Mesodermal cell (in vitro differentiated cells): Measurements from ENCODE around the gene CYLD.

ENCODE experiments used
- H3K27ac ChIP-seq: 2 replicates; pipeline ENCODE4 v1.7.0; 2013; ENCODE audit warnings: mild to moderate bottlenecking, low read depth, low read length, moderate library complexity; ENCODE audit not compliant: severe bottlenecking
- H3K36me3 ChIP-seq: 2 replicates; pipeline ENCODE4 v1.7.1; 2013; ENCODE audit warnings: mild to moderate bottlenecking, low read length, moderate library complexity; ENCODE audit not compliant: control insufficient read depth, insufficient read depth
- H3K4me1 ChIP-seq: one replicate; pipeline ENCODE4 v1.7.1; 2013; ENCODE audit warnings: mild to moderate bottlenecking, low read length; ENCODE audit not compliant: insufficient read depth, control insufficient read depth, poor library complexity, severe bottlenecking
- H3K4me3 ChIP-seq: 2 replicates; pipeline ENCODE4 v1.7.0; 2013; ENCODE audit warnings: low read length, control low read depth, mild to moderate bottlenecking; ENCODE audit not compliant: insufficient read depth, poor library complexity, severe bottlenecking; ENCODE audit errors: extremely low read depth
- H3K9me3 ChIP-seq: 2 replicates; pipeline ENCODE4 v1.7.1; 2013; ENCODE audit warnings: mild to moderate bottlenecking, low read length, moderate library complexity; ENCODE audit not compliant: control insufficient read depth
- WGBS, 2 experiments: methylation state at CpG; one replicate each; pipeline ENCODE4 v1.1.5; 2013; ENCODE audit warnings: missing lambda C conversion rate in 2 of 2; ENCODE audit not compliant: insufficient coverage in 2 of 2; 5-methylcytosine and 5-hydroxymethylcytosine counted together

Gene CYLD

DNA sequence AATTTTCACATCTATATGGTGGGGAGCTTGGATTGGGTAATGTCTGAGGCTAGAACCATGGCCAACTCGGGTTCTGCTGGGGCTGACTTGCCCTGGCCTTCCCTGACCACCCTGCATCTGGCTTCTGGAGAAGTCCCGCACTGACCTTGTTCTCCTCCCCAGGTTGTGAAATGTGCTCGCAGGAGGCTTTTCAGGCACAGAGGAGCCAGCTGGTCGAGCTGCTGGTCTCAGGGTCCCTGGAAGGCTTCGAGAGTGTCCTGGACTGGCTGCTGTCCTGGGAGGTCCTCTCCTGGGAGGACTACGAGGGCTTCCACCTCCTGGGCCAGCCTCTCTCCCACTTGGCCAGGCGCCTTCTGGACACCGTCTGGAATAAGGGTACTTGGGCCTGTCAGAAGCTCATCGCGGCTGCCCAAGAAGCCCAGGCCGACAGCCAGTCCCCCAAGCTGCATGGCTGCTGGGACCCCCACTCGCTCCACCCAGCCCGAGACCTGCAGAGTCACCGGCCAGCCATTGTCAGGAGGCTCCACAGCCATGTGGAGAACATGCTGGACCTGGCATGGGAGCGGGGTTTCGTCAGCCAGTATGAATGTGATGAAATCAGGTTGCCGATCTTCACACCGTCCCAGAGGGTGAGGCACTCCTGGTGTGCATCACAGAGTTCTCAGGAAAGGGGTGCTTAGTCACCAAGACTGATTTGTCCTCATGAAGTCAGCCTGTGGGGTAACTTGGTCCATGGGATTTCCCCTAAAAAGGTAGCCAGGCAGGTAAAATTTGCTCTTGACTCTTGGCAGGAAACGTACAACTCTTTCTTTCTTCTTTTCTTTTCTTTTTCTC is 42.3 kb upstream of the CYLD start:
- Histone ChIP-seq H3K4me1 (no peaks in the 10 kb centered on the region), H3K9me3 (peaks cover 6% of the 10 kb centered on the region), H3K4me3 (no peak overlapping the region), H3K36me3 (no peaks in the 10 kb centered on the region), H3K27ac (no peak overlapping the region)
- WGBS, 2 experiments: 88 to 93% methylated on average over 19 of the region's 19 CpGs

DNA sequence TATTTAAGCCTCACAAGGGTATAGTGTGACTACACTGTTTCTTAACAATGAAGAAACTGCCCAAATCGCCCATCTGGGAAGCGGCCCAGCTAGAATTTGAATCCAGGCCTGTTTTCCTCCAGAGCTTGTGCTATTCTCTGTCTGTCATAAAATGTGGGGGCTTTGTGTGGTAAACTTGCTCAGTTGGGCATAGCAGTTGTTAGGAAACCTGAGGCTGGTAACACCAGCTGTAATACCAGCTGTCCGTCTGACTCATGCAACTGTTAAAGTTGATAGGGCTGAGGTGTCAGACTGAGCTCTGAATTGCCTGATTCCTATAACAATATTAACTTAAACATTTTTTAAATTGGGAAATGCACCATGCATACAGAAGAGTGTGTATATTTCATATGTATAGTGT is 39.2 kb upstream of the CYLD start:
- 100% methylated on average over 2 of the region's 3 CpGs; no CpG with 5 or more reads in 1 of the 2 experiments for WGBS, 2 experiments

DNA sequence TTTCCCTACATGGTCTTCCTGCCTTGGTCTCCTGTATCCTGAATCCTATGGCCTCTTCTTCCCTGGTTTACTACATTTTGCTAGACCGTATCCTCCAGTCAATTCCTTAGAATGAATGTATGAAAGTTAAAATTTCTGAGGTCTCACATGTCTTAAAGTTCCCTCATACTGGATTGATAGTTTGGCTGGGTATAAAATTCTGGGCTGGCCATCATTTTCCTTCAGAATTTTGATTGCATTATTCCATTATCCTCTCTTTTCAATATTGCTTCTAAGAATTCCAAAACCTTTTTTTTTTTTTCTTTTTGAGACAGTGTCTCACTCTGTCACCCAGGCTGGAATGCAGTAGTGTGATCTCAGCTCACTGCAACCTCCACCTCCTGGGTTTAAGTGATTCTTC is 37.6 kb upstream of the CYLD start:
- H3K27ac ChIP-seq: no peak overlapping the region
- H3K4me1 ChIP-seq: no peaks in the 10 kb centered on the region
- H3K9me3 ChIP-seq: peaks cover 7% of the 10 kb centered on the region
- no CpG with 5 or more reads among the region's 1 CpG for WGBS, 2 experiments
- H3K4me3 ChIP-seq: no peak overlapping the region
- H3K36me3 ChIP-seq: no peaks in the 10 kb centered on the region

More for the DNA sequence above, 39.2 kb upstream of the CYLD start:
- H3K4me3 ChIP-seq: no peak overlapping the region
- no peaks in the 10 kb centered on the region for H3K4me1 ChIP-seq
- H3K27ac ChIP-seq: no peak overlapping the region
- H3K36me3 ChIP-seq: no peaks in the 10 kb centered on the region
- peaks cover 7% of the 10 kb centered on the region for H3K9me3 ChIP-seq

DNA sequence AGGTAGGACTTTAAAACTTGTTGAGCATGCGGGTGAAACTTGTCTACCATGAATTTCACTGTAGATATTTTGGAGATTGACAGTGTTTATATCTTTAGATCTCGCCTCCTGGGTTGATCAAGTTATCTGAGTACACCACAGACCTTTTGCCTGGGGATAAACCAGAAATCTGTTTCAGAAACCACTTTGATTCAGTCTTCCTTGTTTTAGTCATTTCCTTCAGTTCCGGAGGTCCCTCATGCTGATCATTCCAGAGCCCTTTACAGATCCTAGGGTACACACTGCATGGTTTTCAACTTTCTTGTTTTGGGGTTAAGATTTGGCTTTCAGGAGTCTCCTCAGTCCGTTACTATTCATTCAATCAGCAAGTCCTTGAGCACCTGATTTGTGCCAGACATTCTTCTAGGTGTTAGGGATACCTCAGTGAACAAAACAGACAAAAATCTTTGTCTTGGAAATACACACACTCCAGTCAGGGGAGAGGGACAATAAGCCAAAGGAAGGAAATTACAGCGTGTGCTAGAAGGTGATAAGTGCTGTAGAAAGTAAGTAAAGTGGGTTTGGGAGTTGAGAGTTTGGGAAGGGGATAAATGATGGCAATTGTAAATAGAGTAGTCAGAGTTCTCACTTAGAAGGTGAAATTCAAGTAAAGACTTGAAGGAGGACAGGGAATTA is 36.3 kb upstream of the CYLD start:
- Histone ChIP-seq H3K4me1 (no peaks in the 10 kb centered on the region), H3K9me3 (peaks cover 7% of the 10 kb centered on the region), H3K4me3 (no peak overlapping the region), H3K27ac (no peak overlapping the region), H3K36me3 (no peaks in the 10 kb centered on the region)
- WGBS, 2 experiments: 80 to 87% methylated on average over 3 of the region's 5 CpGs

DNA sequence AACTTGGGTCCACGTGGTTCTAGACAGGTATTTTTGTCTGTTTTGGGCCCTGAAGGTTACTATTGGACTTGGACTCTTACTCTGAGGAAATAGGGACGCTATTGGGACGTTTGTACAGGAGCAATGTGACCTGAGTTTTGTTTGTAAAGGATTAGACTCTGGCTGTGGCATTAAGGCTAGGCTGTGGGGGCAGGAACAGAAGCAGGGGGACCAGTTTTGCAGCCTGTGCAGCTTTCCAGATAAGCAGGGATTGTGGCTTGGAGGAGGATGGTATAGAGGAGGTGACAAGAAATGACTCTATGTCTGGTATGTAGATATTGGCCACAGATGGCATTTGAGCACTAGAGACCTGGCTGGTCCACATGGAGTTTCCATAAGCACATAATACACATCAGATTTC is 35.6 kb upstream of the CYLD start:
- Histone ChIP-seq H3K4me3 (no peak overlapping the region), H3K36me3 (no peaks in the 10 kb centered on the region), H3K9me3 (peaks cover 7% of the 10 kb centered on the region), H3K27ac (no peak overlapping the region), H3K4me1 (no peaks in the 10 kb centered on the region)
- 58 to 65% methylated on average over 3 of the region's 3 CpGs for WGBS, 2 experiments

DNA sequence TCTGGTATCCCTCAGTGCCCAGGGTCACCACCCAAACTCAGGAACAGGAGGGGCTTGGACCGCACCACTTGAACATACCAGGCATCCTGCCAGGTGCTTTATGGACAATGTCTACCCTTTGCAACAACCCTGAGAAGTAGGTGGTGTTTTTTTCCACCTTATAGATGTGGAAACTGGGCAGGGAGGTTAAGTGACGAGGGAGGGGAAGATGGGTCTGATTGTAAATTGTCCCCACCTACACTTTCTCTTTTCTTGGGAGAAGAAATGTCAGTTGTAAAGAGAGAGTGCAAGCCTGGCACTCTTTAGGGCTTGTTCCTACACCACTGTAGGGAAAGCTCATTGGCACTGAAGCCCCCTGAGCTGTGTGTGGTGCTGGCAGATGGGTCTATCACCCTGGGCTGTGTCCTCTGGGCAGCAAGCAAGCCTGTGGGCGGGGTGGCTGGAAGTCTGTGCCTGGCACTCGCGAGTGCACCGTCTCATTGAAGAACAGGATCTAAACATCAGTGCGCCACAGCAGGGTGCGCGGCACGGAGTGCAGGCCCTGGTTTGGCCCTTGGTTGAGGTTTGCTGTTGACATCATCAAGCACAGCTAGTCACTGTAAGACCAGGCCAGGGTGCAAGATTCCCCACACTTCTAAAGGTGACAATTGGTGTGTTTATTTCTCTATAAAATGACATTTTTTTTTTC is 33.4 kb upstream of the CYLD start:
- Histone ChIP-seq H3K4me1 (peaks cover 5% of the 10 kb centered on the region), H3K27ac (no peak overlapping the region), H3K36me3 (no peaks in the 10 kb centered on the region), H3K4me3 (no peak overlapping the region), H3K9me3 (peaks cover 7% of the 10 kb centered on the region)
- WGBS, 2 experiments: 90 to 94% methylated on average over 7 to 9 of the region's 10 CpGs

DNA sequence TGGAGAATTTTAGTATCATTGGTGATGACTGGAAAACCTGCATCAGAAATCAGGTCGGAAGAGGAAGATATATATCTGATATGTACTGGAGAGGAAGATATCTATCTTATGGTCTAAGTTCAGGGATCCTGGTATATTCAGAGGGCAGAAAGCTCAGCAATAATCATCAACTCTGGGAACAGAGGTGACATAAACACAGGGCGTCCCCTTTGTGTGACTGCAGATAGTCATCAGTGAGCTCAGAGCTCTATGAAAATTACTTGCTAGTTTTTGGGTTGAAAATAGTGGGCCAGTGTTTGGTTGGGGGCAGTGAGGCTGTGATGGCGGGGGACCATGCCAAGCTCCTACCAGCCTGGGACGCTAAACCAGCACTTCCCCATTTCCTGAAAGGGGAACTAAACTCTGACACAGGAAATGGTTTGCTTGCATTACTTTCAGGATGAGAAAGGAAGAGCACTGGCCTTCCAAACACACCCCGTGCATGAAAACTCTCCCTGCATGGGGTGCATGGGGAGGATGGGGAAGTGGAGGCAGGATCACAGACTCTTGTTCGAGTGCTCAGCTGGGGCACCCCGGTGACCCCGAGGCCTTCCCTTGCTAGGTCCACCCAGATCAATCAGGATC is 32.7 kb upstream of the CYLD start:
- Histone ChIP-seq H3K36me3 (no peaks in the 10 kb centered on the region), H3K4me1 (peaks cover 5% of the 10 kb centered on the region), H3K9me3 (peaks cover 4% of the 10 kb centered on the region), H3K4me3 (no peak overlapping the region), H3K27ac (no peak overlapping the region)
- 89 to 95% methylated on average over 4 to 5 of the region's 8 CpGs for WGBS, 2 experiments

DNA sequence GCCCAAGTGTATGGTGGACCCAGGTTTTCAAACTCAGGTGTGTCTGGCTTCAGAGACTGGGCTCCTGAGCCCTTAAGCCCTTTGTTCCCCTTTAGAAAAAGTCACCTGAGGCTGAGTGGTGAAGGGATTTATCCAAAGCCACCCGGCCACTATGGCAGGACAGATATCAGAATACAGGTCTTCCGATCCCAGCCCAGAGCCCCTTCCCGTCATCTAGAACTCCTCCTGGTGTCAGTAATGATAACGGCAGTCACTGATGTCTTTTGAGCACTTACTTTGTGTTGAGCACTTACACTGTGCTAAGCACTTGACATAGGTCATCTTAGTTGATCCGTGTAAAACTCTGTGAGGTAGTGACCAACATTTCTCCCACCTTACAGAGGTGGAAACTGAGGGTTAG is 31.9 kb upstream of the CYLD start:
- Histone ChIP-seq H3K4me1 (peaks cover 5% of the 10 kb centered on the region), H3K27ac (no peak overlapping the region), H3K9me3 (no peaks in the 10 kb centered on the region), H3K36me3 (no peaks in the 10 kb centered on the region), H3K4me3 (no peak overlapping the region)
- WGBS, 2 experiments: 87 to 91% methylated on average over 5 of the region's 5 CpGs

DNA sequence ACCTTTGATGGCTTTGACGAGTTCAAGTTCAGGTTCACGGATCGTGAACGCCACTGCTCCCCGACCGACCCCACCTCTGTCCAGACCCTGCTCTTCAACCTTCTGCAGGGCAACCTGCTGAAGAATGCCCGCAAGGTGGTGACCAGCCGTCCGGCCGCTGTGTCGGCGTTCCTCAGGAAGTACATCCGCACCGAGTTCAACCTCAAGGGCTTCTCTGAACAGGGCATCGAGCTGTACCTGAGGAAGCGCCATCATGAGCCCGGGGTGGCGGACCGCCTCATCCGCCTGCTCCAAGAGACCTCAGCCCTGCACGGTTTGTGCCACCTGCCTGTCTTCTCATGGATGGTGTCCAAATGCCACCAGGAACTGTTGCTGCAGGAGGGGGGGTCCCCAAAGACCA is 30.8 kb upstream of the CYLD start:
- no peaks in the 10 kb centered on the region for H3K9me3 ChIP-seq
- H3K4me3 ChIP-seq: no peak overlapping the region
- no peaks in the 10 kb centered on the region for H3K36me3 ChIP-seq
- no peak overlapping the region for H3K27ac ChIP-seq
- WGBS, 2 experiments: 97 to 98% methylated on average over 21 of the region's 21 CpGs
- H3K4me1 ChIP-seq: peaks cover 5% of the 10 kb centered on the region

DNA sequence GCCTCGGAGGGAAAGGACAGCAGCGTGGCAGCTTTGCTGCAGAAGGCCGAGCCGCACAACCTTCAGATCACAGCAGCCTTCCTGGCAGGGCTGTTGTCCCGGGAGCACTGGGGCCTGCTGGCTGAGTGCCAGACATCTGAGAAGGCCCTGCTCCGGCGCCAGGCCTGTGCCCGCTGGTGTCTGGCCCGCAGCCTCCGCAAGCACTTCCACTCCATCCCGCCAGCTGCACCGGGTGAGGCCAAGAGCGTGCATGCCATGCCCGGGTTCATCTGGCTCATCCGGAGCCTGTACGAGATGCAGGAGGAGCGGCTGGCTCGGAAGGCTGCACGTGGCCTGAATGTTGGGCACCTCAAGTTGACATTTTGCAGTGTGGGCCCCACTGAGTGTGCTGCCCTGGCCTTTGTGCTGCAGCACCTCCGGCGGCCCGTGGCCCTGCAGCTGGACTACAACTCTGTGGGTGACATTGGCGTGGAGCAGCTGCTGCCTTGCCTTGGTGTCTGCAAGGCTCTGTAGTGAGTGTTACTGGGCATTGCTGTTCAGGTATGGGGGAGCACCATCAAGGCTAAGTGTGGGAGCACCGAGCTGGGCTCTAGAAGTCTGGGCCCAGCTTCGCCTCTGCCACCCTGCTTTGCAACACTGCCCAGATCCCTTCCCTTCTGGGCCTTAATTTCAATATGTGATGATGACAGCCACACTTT is 29.9 kb upstream of the CYLD start:
- no peaks in the 10 kb centered on the region for H3K9me3 ChIP-seq
- H3K36me3 ChIP-seq: no peaks in the 10 kb centered on the region
- H3K27ac ChIP-seq: no peak overlapping the region
- H3K4me3 ChIP-seq: no peak overlapping the region
- WGBS, 2 experiments: 94 to 96% methylated on average over 23 to 24 of the region's 25 CpGs
- peaks cover 5% of the 10 kb centered on the region for H3K4me1 ChIP-seq
